OCI-LY3 (cell line): ENCODE data around the gene PCBP1.

Source experiments
- H2AFZ ChIP-seq: fragments of 200-600, 300-600 bp; shearing (Covaris generic); 2 replicates; pipeline ENCODE4 v1.6.0; 2014; ENCODE audit warnings: antibody characterized with exemption, low read depth, low read length
- H3K27ac ChIP-seq: fragments of 200-600, 300-600 bp; sonication (generic); 2 replicates; pipeline ENCODE4 v1.5.1; 2014; ENCODE audit warnings: mild to moderate bottlenecking, low read length, moderate library complexity, mixed read lengths
- H3K27me3 ChIP-seq: fragments of 200-600, 300-600 bp; sonication (generic); 2 replicates; pipeline ENCODE4 v1.6.1; 2014; ENCODE audit warnings: low read depth, low read length, mixed read lengths
- H3K36me3 ChIP-seq: fragments of 200-600, 300-600 bp; sonication (generic); replicated peaks from 2 replicates; pipeline ENCODE3; 2014; ENCODE audit warnings: low read depth, low read length, mixed read lengths
- H3K4me1 ChIP-seq: fragments of 300-600, 200-600 bp; sonication (generic); 2 replicates; pipeline ENCODE4 v1.6.1; 2014; ENCODE audit warnings: low read length, mixed read lengths
- H3K4me2 ChIP-seq: fragments of 200-600, 300-600 bp; sonication (generic); 2 replicates; pipeline ENCODE4 v1.6.1; 2014; ENCODE audit warnings: low read length, mixed read lengths
- H3K4me3 ChIP-seq: fragments of 300-600, 200-600 bp; sonication (generic); 2 replicates; pipeline ENCODE4 v1.5.1; 2014; ENCODE audit warnings: antibody characterized with exemption, mild to moderate bottlenecking, low read length, moderate library complexity
- H3K79me2 ChIP-seq: fragments of 300-600, 200-600 bp; shearing (Covaris generic); 2 replicates; pipeline ENCODE4 v1.6.1; 2014; ENCODE audit warnings: mild to moderate bottlenecking, low read length, mixed read lengths
- H3K9ac ChIP-seq: fragments of 300-600, 200-600 bp; shearing (Covaris generic); 2 replicates; pipeline ENCODE4 v1.6.0; 2014; ENCODE audit warnings: mild to moderate bottlenecking, low read length, moderate library complexity
- H3K9me3 ChIP-seq: fragments of 200-600, 300-600 bp; shearing (Covaris generic); 2 replicates; pipeline ENCODE4 v1.6.1; 2014; ENCODE audit warnings: low read length, mixed read lengths; ENCODE audit not compliant: insufficient read depth
- H4K20me1 ChIP-seq: fragments of 200-600, 300-600 bp; sonication (generic); 2 replicates; pipeline ENCODE4 v1.6.1; 2016; ENCODE audit warnings: low read length, mixed read lengths; ENCODE audit not compliant: insufficient read depth
- CTCF ChIP-seq: fragments of 200-600, 300-600 bp; sonication (generic); IDR thresholded peaks from 2 replicates; pipeline ENCODE4 v1.5.1; 2014; ENCODE audit warnings: antibody characterized with exemption, low read length, low read depth
- EZH2phosphoT487 ChIP-seq: fragments of 200-600 bp; shearing (Covaris generic); IDR thresholded peaks from 2 replicates; pipeline ENCODE4 v1.6.1; 2018; ENCODE audit warnings: antibody characterized with exemption, mixed run types, low read depth

Gene PCBP1

GRCh38 chr2:70089220-70089982, 2.1 kb downstream of the PCBP1 start:
- Histone ChIP-seq H2AFZ (no peak overlapping the region), H3K9me3 (no peaks in the 10 kb centered on the region), H4K20me1 (peaks cover 4% of the 10 kb centered on the region; the same call in 1 of the 2 replicates), H3K36me3 (peaks cover 31% of the 10 kb centered on the region), H3K4me2 (peak overlapping the region; percentile 83), H3K27ac (peak overlapping the region; percentile 99), H3K4me3 (peak overlapping the region; percentile 91), H3K27me3 (no peaks in the 10 kb centered on the region), H3K79me2 (peaks cover 33% of the 10 kb centered on the region), H3K4me1 (peaks cover 31% of the 10 kb centered on the region), H3K9ac (peak overlapping the region; percentile 99)
- TF ChIP-seq EZH2phosphoT487 (no peak), CTCF (no peak)

- peak overlapping the region; percentile 91 for H3K4me3 ChIP-seq
- H3K4me2 ChIP-seq: peak overlapping the region; percentile 83
- no peak for TF ChIP-seq EZH2phosphoT487
- TF ChIP-seq CTCF: no peak
- no peak overlapping the region for H3K27ac ChIP-seq
- H4K20me1 ChIP-seq: peaks cover 4% of the 10 kb centered on the region; the same call in 1 of the 2 replicates
- H2AFZ ChIP-seq: no peak overlapping the region
- peaks cover 31% of the 10 kb centered on the region for H3K36me3 ChIP-seq
- H3K79me2 ChIP-seq: peaks cover 33% of the 10 kb centered on the region
- no peak overlapping the region for H3K9ac ChIP-seq
- H3K27me3 ChIP-seq: no peaks in the 10 kb centered on the region
- peaks cover 31% of the 10 kb centered on the region for H3K4me1 ChIP-seq
- no peaks in the 10 kb centered on the region for H3K9me3 ChIP-seq
Observed at GRCh38 chr2:70089983-70090525, 2.8 kb downstream of the PCBP1 start.

- Histone ChIP-seq H3K4me2 (no peak overlapping the region), H2AFZ (no peak overlapping the region), H3K27me3 (no peaks in the 10 kb centered on the region), H3K4me1 (peaks cover 30% of the 10 kb centered on the region), H4K20me1 (peaks cover 4% of the 10 kb centered on the region; the same call in 1 of the 2 replicates), H3K9me3 (no peaks in the 10 kb centered on the region), H3K9ac (no peak overlapping the region), H3K27ac (no peak overlapping the region; the same call in 1 of the 2 replicates), H3K79me2 (peaks cover 33% of the 10 kb centered on the region), H3K4me3 (no peak overlapping the region), H3K36me3 (peaks cover 31% of the 10 kb centered on the region)
- TF ChIP-seq CTCF (no peak), EZH2phosphoT487 (no peak)
Observed at GRCh38 chr2:70090706-70091334, 3.5 kb downstream of the PCBP1 start.

- Histone ChIP-seq H3K27me3 (no peaks in the 10 kb centered on the region), H3K9ac (no peak overlapping the region), H3K36me3 (peaks cover 31% of the 10 kb centered on the region), H3K4me3 (no peak overlapping the region), H3K4me2 (no peak overlapping the region), H4K20me1 (peaks cover 4% of the 10 kb centered on the region; the same call in 1 of the 2 replicates), H3K27ac (no peak overlapping the region), H3K9me3 (no peaks in the 10 kb centered on the region), H3K4me1 (peaks cover 27% of the 10 kb centered on the region), H3K79me2 (peaks cover 33% of the 10 kb centered on the region), H2AFZ (no peak overlapping the region)
- no peak for TF ChIP-seq CTCF
Observed at GRCh38 chr2:70091364-70091763, 4.1 kb downstream of the PCBP1 start.
